Mucosa of descending colon (tissue), 3 donors: ENCODE measurements around the gene TCF4. TPM values are rescaled to one million over a fixed set of nuclear protein-coding genes. Genes with fewer than 3 reads are reported as not detected.
A peak's percentile ranks its signal among the peaks of the same experiment; 100 is the strongest.

ENCODE experiments used
- ATAC-seq: fragments of 200-7000 bp; cut with Tn5 transposase; one replicate; pipeline ENCODE4 v1.9.1; 2020; ENCODE audit warnings: mild to moderate bottlenecking, moderate library complexity
- DNase-seq, 3 donors: peaks; one replicate each; pipeline ENCODE4 v3.0.0-alpha.2; 2020
- H3K36me3 ChIP-seq: fragments of 200-600 bp; one replicate; pipeline ENCODE4 v1.8.0; 2021; ENCODE audit warnings: low read depth, mild to moderate bottlenecking
- H3K4me1 ChIP-seq: fragments of 200-600 bp; one replicate; pipeline ENCODE4 v1.8.0; 2021; ENCODE audit warnings: low read depth, mild to moderate bottlenecking
- H3K4me3 ChIP-seq: fragments of 200-600 bp; one replicate; pipeline ENCODE4 v1.8.0; 2021; ENCODE audit warnings: mild to moderate bottlenecking
- H3K9me3 ChIP-seq: fragments of 200-600 bp; one replicate; pipeline ENCODE4 v1.8.0; 2021; ENCODE audit warnings: mild to moderate bottlenecking
- CTCF ChIP-seq: fragments of 200-600 bp; IDR thresholded peaks from one replicate; pipeline ENCODE4 v1.8.0; 2022; ENCODE audit warnings: antibody characterized with exemption, mild to moderate bottlenecking
- intact Hi-C, 2 donors: fragments of 100-400 bp; cut with DNase I in 1 of 2; cut with micrococcal nuclease in 1 of 2; formaldehyde crosslinking; loops; one replicate each; pipeline versions ENCODE4 v1.11.0 to v1.11.1; 2022; cut with DNase I, micrococcal nuclease
- total RNA-seq, 3 donors: library from RNA; stranded (reverse); fragmentation: NEBNext Ultra II Directional in 2 of 3; extraction: Animal tissue kit (Norgen Biotek cat#: 25700) in 2 of 3; gene quantifications; one replicate each; pipeline versions ENCODE4 v1.2.1 to v1.2.4, GENCODE V29; 2021 to 2023
- donor health status: DM: no; HTN: no; CAD: no; lungs with moderate emphysema.
- donor health status: DM: no; HTN: no; CAD: no.
- donor health status: DM: no; HTN: yes; CAD: no.

The TCF4 gene
- total RNA-seq, 3 donors from 2014 or later = 20.7 to 88.2 (median 24.6) TPM

- H3K9me3 ChIP-seq = no peaks in the 10 kb centered on the region
- DNase-seq = no peak
- H3K36me3 ChIP-seq = no peaks in the 10 kb centered on the region
- ATAC-seq = no peak
- H3K4me1 ChIP-seq = no peaks in the 10 kb centered on the region
- intact Hi-C loops = no loop called here
- TF ChIP-seq CTCF = no peak
- H3K4me3 ChIP-seq = no peak overlapping the region
Observed at GRCh38 chr18:55339990-55340389, 248.0 kb downstream of the TCF4 start.

DNA sequence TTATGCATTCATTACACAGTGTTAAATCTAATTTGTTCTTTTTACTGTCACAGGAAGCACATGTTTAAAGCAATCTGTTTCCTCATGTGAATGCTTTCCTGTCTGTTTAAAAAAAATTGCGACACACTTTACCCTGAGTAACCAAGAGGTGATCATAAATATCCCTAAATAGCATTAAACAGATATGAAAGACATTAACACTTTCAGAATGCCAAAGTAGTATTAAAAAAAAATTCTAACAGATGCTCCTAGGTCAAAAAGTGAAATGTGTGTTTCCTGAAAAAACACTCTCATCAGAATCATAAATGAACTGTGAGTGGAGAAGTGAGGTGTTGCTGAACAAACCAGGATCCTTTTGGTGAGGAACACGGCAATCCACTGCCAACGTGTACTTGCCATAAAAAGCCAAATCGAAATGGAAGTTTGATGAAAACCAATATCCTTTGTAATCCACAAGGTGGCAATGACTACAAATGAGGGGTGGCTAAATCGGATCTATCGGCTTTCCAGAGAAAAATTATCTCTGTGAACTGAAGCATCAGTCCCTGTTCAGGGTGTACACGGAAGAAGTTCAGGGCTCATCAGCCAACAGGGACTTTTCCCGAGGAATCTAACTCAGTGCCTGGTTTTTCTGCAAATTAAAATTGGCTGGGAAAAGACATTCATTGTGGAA lies 248.9 kb downstream of the TCF4 start:
- H3K4me3 ChIP-seq = no peak overlapping the region
- intact Hi-C loops = no loop called here
- no peaks in the 10 kb centered on the region for H3K9me3 ChIP-seq
- no peak for TF ChIP-seq CTCF
- no peaks in the 10 kb centered on the region for H3K4me1 ChIP-seq
- ATAC-seq (no peak), DNase-seq (no peak)
- no peaks in the 10 kb centered on the region for H3K36me3 ChIP-seq

DNA sequence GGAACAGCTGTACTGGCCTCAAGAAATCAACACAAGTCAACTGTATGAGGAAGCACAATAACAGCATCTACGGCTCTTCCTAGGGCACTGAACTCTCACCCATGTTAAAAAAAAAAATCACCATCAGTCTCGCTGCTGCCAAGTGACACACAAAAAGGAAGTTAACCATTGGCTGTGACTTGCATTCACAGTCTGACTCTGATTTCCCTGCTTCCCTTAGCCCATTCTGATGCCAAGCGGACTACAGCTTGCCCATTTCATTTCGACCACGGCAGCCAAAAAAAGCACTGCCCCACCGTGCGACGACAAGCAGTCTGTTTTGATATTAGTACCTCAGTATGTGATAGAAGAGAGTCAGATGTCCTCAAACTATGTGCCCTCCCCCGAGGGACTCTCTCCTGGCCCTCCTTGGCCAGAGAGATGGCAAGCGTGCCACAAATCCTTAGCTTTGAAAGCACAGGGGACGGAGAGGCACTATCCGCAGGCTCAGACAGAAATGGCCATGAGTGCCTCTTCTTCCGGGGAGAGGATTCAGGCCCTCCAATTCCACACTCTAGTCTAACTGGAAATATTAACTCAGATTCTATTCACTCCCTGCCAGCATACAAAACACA lies 250.0 kb downstream of the TCF4 start:
- no peak overlapping the region for H3K4me3 ChIP-seq
- no peaks in the 10 kb centered on the region for H3K4me1 ChIP-seq
- intact Hi-C loops = no loop called here
- no peak for TF ChIP-seq CTCF
- no peak for DNase-seq
- H3K36me3 ChIP-seq = no peaks in the 10 kb centered on the region
- no peaks in the 10 kb centered on the region for H3K9me3 ChIP-seq
- peak; percentile 37 for ATAC-seq

DNA sequence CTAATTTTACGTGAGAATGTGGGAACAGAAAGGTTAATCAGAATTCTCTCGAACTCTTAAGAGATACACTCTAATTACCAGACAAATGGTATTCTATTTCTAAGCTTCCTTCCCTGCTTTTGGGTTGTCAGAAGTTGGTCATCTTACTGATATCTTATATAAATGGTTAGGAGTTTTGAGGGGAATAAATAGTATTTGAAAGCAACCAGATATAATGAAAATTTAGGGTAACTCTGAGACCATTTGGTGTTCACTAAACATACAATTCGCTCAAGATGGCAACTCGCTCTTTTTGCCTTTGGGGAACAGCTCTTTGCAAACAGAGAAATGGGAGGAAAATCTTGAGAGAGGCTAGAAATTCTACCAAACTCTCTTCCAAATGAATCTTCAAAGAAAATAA lies 250.9 kb downstream of the TCF4 start:
- no peaks in the 10 kb centered on the region for H3K36me3 ChIP-seq
- intact Hi-C loops = no loop called here
- DNase-seq = no peak
- no peak for ATAC-seq
- H3K4me3 ChIP-seq = no peak overlapping the region
- H3K9me3 ChIP-seq = no peaks in the 10 kb centered on the region
- H3K4me1 ChIP-seq = no peaks in the 10 kb centered on the region
- TF ChIP-seq CTCF = no peak

- intact Hi-C loops = no loop called here
- no peaks in the 10 kb centered on the region for H3K9me3 ChIP-seq
- no peak overlapping the region for H3K4me3 ChIP-seq
- no peak for TF ChIP-seq CTCF
- no peaks in the 10 kb centered on the region for H3K4me1 ChIP-seq
- DNase-seq (no peak), ATAC-seq (no peak)
- H3K36me3 ChIP-seq = no peaks in the 10 kb centered on the region
Observed at GRCh38 chr18:55336438-55337100, 251.4 kb downstream of the TCF4 start.
